Activated naive CD4-positive, alpha-beta T cell treated with anti-CD3 and anti-CD28 coated beads, Interleukin-2, amount 10 ng/mL, durations not matched to agents 7 days and 5 days (primary cell): ENCODE data around the gene EPS15.

Experiments
- CTCF ChIA-PET: fragments of 350-600 bp; sonication (Branson Sonifier 250); formaldehyde crosslinking; loops from one replicate; lab custom pipeline; 2021; ENCODE audit warnings: antibody characterized with exemption; lab: Charles Lee
- DNase-seq: peaks from one replicate; pipeline ENCODE4 v3.0.0-alpha.2; 2020
- H3K27ac Mint-ChIP-seq: one replicate; pipeline ENCODE4 v1.8.0; 2021; ENCODE audit warnings: mild to moderate bottlenecking, moderate library complexity, mixed read lengths
- H3K27me3 Mint-ChIP-seq: one replicate; pipeline ENCODE4 v1.8.0; 2021; ENCODE audit warnings: mild to moderate bottlenecking, mixed read lengths
- H3K36me3 Mint-ChIP-seq: one replicate; pipeline ENCODE4 v1.8.0; 2021; ENCODE audit warnings: mixed read lengths
- H3K4me1 Mint-ChIP-seq: one replicate; pipeline ENCODE4 v1.8.0; 2021; ENCODE audit warnings: mixed read lengths
- H3K4me3 Mint-ChIP-seq: one replicate; pipeline ENCODE4 v1.8.0; 2021; ENCODE audit warnings: mild to moderate bottlenecking, moderate library complexity, mixed read lengths
- H3K9me3 Mint-ChIP-seq: one replicate; pipeline ENCODE4 v1.8.0; 2021; ENCODE audit warnings: mixed read lengths

The EPS15 gene

GRCh38 chr1:51324251-51325010 is 194.6 kb downstream of the EPS15 start:
- no peak overlapping the region for H3K27ac Mint-ChIP-seq
- no peak for DNase-seq
- CTCF ChIA-PET = interaction anchor here (1.1 kb wide), 1 partner anchor 9 kb away, joined by 3 read pairs; no protein-coding TSS in a partner anchor
- H3K27me3 Mint-ChIP-seq = peaks cover 58% of the 10 kb centered on the region
- no peaks in the 10 kb centered on the region for H3K4me1 Mint-ChIP-seq
- H3K4me3 Mint-ChIP-seq = no peak overlapping the region
- H3K9me3 Mint-ChIP-seq = no peaks in the 10 kb centered on the region
- H3K36me3 Mint-ChIP-seq = no peaks in the 10 kb centered on the region

- Mint-ChIP-seq H3K4me1 (no peaks in the 10 kb centered on the region), H3K4me3 (no peak overlapping the region), H3K36me3 (no peaks in the 10 kb centered on the region), H3K27me3 (peaks cover 52% of the 10 kb centered on the region), H3K9me3 (no peaks in the 10 kb centered on the region), H3K27ac (no peak overlapping the region)
- no peak for DNase-seq
- CTCF ChIA-PET = no interaction called here
Measured at GRCh38 chr1:51323778-51324177, 195.3 kb downstream of the EPS15 start.

DNA sequence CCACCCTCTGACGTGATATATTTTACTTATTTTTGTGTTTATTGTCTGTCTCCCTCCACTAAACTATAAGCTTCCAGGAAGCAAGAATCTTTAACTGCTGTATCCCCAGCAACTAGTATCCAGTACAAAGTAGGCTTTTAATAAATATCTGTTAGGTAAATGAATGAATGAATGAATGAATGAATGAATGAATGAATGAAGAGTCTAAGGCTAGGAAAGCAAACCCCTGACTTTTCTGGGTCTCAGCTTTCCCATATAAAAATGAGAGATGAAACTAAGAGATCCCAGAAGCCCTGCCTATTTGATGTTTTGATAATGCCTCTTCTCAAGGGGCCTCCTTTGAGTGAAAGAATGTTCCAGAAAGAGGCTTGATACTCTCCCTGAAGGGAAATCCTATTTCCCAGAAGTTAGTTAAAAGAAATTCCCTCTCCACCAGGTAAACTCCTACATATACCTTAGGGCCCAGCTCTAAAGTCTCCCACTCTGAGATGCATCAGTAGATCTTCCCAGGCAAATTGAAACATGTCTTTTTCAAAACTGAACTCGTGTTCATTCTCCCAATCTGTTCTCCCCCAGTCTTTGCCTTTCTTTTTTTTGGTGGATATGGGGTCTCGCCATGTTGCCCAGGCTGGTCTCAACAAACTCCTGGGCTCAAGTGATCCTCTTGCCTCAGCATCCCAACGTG is 196.5 kb downstream of the EPS15 start:
- CTCF ChIA-PET = no interaction called here
- Mint-ChIP-seq H3K27ac (no peak overlapping the region), H3K9me3 (no peaks in the 10 kb centered on the region), H3K36me3 (no peaks in the 10 kb centered on the region), H3K4me3 (no peak overlapping the region), H3K27me3 (peaks cover 55% of the 10 kb centered on the region), H3K4me1 (no peaks in the 10 kb centered on the region)
- no peak for DNase-seq

DNA sequence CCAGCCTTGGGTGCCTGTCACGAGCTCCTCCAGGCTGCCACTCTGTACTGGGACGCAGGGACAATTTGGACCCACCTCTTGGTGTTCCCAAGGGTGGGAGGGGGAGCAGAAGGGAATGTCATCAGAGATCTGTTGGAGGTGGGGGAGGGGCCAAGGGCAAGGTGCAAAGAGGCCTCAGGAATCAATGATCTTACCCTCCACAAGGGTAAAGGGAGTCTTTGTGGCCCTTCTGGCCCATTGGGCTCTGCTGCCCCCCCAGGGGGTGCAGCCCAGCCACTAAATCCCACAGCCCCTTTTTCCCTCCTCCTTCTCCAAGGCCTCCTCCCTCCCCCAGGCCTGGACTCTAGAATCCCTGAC is 197.2 kb downstream of the EPS15 start:
- Mint-ChIP-seq H3K4me1 (no peaks in the 10 kb centered on the region), H3K27ac (no peak overlapping the region), H3K4me3 (no peak overlapping the region), H3K36me3 (no peaks in the 10 kb centered on the region), H3K9me3 (no peaks in the 10 kb centered on the region), H3K27me3 (peaks cover 48% of the 10 kb centered on the region)
- DNase-seq = no peak
- CTCF ChIA-PET = interaction anchor here (0.8 kb wide), 1 partner anchor 447 kb away, joined by 3 read pairs; no protein-coding TSS in a partner anchor

DNA sequence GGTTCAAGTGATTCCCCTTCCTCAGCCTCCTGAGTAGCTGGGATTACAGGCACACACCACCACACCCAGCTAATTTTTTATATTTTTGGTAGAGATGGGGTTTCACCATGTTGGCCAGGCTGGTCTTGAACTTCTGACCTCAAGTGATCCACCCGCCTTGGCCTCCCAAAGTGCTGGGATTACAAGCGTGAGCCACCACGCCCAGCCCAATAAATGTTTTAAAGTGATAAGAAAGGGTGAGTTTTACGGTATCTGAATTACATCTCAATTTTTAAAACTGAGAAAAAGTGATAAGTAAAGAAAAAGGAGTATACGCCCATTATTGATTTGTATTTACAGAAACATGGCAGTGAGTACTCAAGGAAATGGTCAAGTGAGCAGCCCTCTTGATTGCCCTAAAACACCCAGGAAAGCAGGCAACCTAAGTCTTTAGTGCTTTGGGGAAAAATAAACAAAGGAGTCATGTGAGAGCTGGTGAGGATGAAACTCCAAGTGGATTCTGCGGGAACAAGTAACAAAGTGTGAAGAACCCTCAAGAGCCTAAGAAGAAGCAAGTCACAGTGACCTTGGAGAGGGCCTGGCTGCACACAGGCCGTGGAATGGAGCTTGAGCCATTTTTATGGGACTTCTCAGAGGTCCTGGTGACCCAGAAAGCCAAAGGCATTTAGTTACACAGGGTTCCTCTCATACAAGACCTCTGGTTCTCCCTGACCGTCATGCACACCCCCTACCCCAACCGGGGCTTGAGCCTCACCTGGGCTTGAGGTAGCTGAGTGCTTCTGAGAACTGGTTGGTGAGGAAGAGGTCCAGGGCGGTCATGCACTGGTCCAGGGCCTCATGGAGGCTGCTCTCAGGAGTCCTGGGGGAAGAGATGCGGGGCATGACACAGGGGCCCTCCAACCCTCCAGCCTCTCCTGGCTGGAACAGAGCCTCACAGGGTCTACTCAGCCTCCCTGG is 197.8 kb downstream of the EPS15 start:
- CTCF ChIA-PET = interaction anchor here (0.8 kb wide), 1 partner anchor 448 kb away, joined by 3 read pairs; no protein-coding TSS in a partner anchor
- Mint-ChIP-seq H3K27ac (no peak overlapping the region), H3K9me3 (no peaks in the 10 kb centered on the region), H3K4me3 (no peak overlapping the region), H3K36me3 (no peaks in the 10 kb centered on the region), H3K27me3 (peaks cover 42% of the 10 kb centered on the region), H3K4me1 (no peaks in the 10 kb centered on the region)
- no peak for DNase-seq

GRCh38 chr1:51317798-51318197 is 201.3 kb downstream of the EPS15 start:
- no peak for DNase-seq
- H3K27ac Mint-ChIP-seq = no peak overlapping the region
- no peaks in the 10 kb centered on the region for H3K9me3 Mint-ChIP-seq
- peaks cover 22% of the 10 kb centered on the region for H3K27me3 Mint-ChIP-seq
- H3K4me3 Mint-ChIP-seq = no peak overlapping the region
- H3K4me1 Mint-ChIP-seq = peaks cover 8% of the 10 kb centered on the region
- no peaks in the 10 kb centered on the region for H3K36me3 Mint-ChIP-seq
- CTCF ChIA-PET = no interaction called here

DNA sequence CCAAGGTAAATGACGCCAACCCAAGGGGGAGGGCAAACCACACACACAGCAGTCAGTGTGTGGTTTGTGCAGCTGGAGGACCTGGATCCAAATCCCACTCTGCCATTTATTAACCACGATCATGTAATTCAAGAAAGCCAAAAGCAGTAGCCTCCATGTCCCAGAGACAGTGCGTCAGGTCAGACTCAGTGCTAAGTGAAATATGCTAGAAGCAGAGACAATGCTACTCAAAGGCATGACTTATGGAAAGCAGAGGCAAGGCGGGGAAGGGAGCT is 202.3 kb downstream of the EPS15 start:
- H3K27ac Mint-ChIP-seq = no peak overlapping the region
- no peaks in the 10 kb centered on the region for H3K9me3 Mint-ChIP-seq
- no peak overlapping the region for H3K4me3 Mint-ChIP-seq
- H3K36me3 Mint-ChIP-seq = no peaks in the 10 kb centered on the region
- no peak for DNase-seq
- CTCF ChIA-PET = interaction anchor here (1.0 to 1.1 kb wide), 2 partner anchors 20 to 21 kb away, joined by 3 to 4 read pairs; no protein-coding TSS in a partner anchor
- peaks cover 21% of the 10 kb centered on the region for H3K27me3 Mint-ChIP-seq
- H3K4me1 Mint-ChIP-seq = peaks cover 8% of the 10 kb centered on the region

DNA sequence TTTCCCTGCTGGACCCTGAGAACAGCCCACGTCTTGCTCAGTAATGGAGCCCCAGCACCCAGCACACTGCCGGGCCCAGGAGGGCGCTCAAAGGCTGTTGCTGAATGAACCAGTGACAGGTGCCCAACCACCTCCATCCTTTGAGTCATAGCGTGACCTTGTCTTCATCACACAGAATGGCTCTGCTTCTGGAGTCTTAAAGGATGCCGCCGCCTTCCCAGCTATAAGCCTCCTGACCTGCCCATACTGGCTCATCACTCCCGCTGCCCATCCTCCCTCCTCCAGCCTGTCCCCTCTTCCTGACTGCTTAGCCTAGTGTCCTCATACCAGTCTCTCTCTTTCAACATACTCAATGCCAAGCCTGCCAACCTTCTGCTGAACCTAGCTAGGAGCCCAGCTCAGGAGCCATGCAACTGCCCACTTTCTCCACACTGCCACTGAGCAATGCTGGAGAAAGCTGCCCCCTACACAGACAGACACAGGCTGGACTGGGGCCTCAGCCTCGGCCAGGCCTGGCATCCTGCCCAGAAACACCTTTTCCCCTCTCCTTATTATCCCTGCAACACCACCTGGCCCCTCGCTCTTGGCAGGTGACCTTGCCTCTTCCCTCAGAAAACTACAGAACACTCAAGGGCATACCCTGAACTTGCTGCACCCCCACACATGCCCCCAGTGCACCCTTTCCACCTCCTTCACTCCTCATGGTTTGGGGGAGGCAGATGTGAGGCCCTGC is 202.8 kb downstream of the EPS15 start:
- Mint-ChIP-seq H3K4me3 (no peak overlapping the region), H3K27me3 (peaks cover 16% of the 10 kb centered on the region), H3K27ac (no peak overlapping the region), H3K36me3 (no peaks in the 10 kb centered on the region), H3K4me1 (peaks cover 8% of the 10 kb centered on the region), H3K9me3 (no peaks in the 10 kb centered on the region)
- DNase-seq = no peak
- CTCF ChIA-PET = interaction anchor here (0.5 to 1.2 kb wide), 4 partner anchors 9 to 539 kb away, joined by 3 to 4 read pairs (median 3); no protein-coding TSS in a partner anchor

DNA sequence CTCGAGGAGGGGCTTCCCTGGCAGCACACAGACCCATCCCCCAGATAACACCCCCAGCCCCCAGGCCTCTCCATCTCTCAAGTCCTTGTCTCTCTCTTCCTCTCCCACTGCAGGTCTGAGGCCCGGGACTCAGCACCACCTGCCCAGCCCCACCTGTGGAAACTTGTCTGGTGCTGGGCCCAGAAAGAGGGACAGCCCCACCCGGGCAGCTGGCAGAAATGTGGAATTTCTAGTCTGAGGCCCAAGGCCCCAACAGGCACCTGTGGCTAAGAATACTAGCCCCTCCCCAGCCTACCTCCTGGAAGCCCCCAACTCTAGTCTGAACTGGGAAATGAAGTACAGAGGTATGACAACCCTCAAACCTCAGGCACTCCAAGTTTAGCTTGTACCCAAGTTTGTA is 204.1 kb downstream of the EPS15 start:
- DNase-seq = no peak
- no peaks in the 10 kb centered on the region for H3K9me3 Mint-ChIP-seq
- H3K36me3 Mint-ChIP-seq = no peaks in the 10 kb centered on the region
- peaks cover 10% of the 10 kb centered on the region for H3K27me3 Mint-ChIP-seq
- no peak overlapping the region for H3K4me3 Mint-ChIP-seq
- peaks cover 8% of the 10 kb centered on the region for H3K4me1 Mint-ChIP-seq
- CTCF ChIA-PET = interaction anchor here (0.6 to 1.2 kb wide), 3 partner anchors 10 to 220 kb away, joined by 3 to 4 read pairs (median 3); no protein-coding TSS in a partner anchor
- H3K27ac Mint-ChIP-seq = no peak overlapping the region

DNA sequence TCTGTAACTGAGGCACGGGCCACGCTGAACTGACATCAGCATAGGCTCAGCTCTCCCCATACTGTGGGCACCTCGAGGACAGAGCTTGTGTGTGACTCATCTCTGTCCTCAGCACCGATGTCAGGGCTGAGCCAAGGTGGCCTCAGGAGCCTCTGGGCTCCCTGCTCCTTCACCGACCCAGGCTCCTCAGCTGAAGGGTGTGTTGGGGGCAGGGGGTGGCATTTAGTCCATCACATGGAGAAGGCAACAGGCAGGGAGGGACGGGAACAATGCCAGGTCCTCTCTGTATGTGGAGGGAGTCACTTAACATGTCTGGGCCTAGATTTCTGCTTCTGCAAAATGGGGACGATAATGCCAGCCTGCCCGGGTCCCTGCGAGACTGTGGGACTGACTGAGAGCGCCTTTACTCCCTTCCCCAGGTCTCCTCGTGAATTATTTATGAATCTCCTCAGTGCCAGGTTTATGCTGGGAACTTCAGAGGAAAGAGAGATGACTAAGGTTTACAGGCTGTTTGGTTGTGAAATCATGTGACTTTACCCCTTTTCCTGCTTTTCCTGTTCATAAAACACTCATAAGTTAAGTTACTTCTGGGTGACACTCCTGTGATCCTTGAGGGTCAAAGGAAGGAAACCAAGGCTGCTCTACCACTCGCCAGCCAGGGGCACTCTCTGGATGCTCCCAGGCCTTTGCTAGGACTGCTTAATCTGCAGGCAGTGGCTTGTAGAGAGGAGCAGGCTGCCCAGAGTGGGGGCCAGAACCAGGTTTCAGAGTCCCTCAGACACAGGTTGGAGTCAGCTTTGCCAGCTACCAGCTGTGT is 204.9 kb downstream of the EPS15 start:
- no peaks in the 10 kb centered on the region for H3K36me3 Mint-ChIP-seq
- H3K4me3 Mint-ChIP-seq = no peak overlapping the region
- H3K27ac Mint-ChIP-seq = no peak overlapping the region
- peaks cover 8% of the 10 kb centered on the region for H3K4me1 Mint-ChIP-seq
- CTCF ChIA-PET = interaction anchor here (3.5 kb wide), 1 partner anchor 18 kb away, joined by 17 read pairs; no protein-coding TSS in a partner anchor
- DNase-seq = no peak
- H3K9me3 Mint-ChIP-seq = no peaks in the 10 kb centered on the region
- peaks cover 8% of the 10 kb centered on the region for H3K27me3 Mint-ChIP-seq

DNA sequence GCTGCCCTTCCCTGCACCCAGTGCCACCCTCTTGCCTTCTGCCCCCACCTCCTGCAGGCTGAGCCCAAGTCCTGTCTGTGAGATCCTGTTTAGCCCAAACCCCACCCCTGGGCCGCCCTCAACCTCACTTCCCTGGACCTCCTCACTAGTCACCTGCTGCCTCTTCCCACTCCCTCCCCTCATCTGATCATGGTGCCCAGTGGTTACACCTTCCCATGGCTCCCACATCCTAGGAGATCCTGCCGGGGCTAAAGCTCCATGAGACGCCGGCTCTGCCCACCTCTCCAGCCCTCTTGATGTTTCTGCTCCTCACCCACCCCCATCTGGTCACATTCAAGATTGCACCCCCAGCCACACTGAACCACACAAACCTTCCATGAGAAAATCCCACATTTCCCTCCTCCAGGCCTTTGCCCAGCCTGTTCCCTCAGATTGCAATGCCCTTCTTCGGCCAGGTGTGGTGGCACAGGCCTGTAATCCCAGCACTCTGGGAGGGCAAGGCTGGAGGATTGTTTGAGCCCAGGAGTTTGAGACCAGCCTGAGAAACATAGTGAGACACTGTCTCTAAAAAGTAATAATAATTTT is 205.7 kb downstream of the EPS15 start:
- peaks cover 8% of the 10 kb centered on the region for H3K4me1 Mint-ChIP-seq
- CTCF ChIA-PET = interaction anchor here (3.5 kb wide), 1 partner anchor 17 kb away, joined by 17 read pairs; no protein-coding TSS in a partner anchor
- H3K36me3 Mint-ChIP-seq = no peaks in the 10 kb centered on the region
- no peak overlapping the region for H3K27ac Mint-ChIP-seq
- DNase-seq = no peak
- H3K4me3 Mint-ChIP-seq = no peak overlapping the region
- peaks cover 5% of the 10 kb centered on the region for H3K27me3 Mint-ChIP-seq
- no peaks in the 10 kb centered on the region for H3K9me3 Mint-ChIP-seq

DNA sequence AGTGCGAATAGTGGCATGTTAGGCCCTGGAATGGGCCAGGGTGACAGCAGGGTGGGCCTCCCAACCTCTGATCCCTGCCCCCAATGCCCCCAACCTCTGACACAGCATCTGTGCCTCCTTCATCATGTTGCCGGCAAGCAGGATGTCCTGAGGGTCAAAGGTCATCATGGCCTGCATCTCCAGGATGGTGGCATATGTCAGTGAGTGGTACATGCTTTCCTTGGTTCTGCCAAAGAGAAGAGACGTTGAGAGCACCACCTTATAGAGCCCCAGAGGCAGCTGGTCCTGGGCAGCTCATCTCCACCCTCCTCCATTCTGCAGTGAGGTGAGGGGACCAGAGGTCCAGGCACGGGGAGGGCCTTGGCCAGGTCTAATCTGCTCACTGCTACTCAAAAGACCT is 206.3 kb downstream of the EPS15 start:
- no peak for DNase-seq
- CTCF ChIA-PET = interaction anchor here (1.0 to 3.5 kb wide), 2 partner anchors 17 to 223 kb away, joined by 3 to 17 read pairs; no protein-coding TSS in a partner anchor
- H3K4me1 Mint-ChIP-seq = peaks cover 8% of the 10 kb centered on the region
- no peaks in the 10 kb centered on the region for H3K9me3 Mint-ChIP-seq
- no peak overlapping the region for H3K27ac Mint-ChIP-seq
- H3K4me3 Mint-ChIP-seq = no peak overlapping the region
- H3K27me3 Mint-ChIP-seq = no peaks in the 10 kb centered on the region
- H3K36me3 Mint-ChIP-seq = no peaks in the 10 kb centered on the region
